ENCODE results near the gene MAP2K5.

- TF ChIP-seq POLR2AphosphoS5 (IDR thresholded peaks at IDR 0.05; ENCODE audit: borderline replicate concordance, low read depth, low read length) = no peak
- no peak for TF ChIP-seq EZH2 (IDR thresholded peaks at IDR 0.05)
- TF ChIP-seq FOXP2 (optimal IDR thresholded peaks at IDR 0.05; ENCODE audit: control extremely low read depth, extremely low read length, insufficient read depth) = no peak
These were observed 195.6 kb downstream of the MAP2K5 start for GRCh38 chr15:67738056-67738455.

Data from SK-N-MC (cell line).